Kidney epithelial cell (primary cell): ENCODE results near the gene FXYD1. TPM values are rescaled to one million over a fixed set of nuclear protein-coding genes. Genes with fewer than 3 reads are reported as not detected.

Source experiments
- DNase-seq: peaks from one replicate; pipeline ENCODE4 v3.0.0-alpha.2; 2010; ENCODE audit warnings: low read depth
- H3K27me3 ChIP-seq: 2 replicates; pipeline ENCODE4 v1.6.0; 2011; ENCODE audit warnings: low read length; ENCODE audit not compliant: control insufficient read depth, insufficient read depth
- H3K36me3 ChIP-seq: 2 replicates; pipeline ENCODE4 v1.5.1; 2011; ENCODE audit warnings: low read length; ENCODE audit not compliant: control insufficient read depth, insufficient read depth
- H3K4me3 ChIP-seq: 2 replicates; pipeline ENCODE4 v1.5.1; 2011; ENCODE audit warnings: low read depth, mild to moderate bottlenecking, control low read depth, low read length
- total RNA-seq: library from RNA; depleted of rRNA; stranded (reverse); fragments of >200 nt; gene quantifications from 2 replicates; pipeline ENCODE4 v1.2.3, GENCODE V29; 2015
- TF ChIP-seq, protein P1 (sequence below): IDR thresholded peaks from 2 replicates; pipeline ENCODE4 v1.5.1; 2011; ENCODE audit warnings: mild to moderate bottlenecking, moderate library complexity, low read length, control low read depth, inconsistent platforms; ENCODE audit not compliant: insufficient read depth, poor library complexity, severe bottlenecking

The FXYD1 gene
- total RNA-seq, 1 donor from 2014 or later, result not detected

DNA sequence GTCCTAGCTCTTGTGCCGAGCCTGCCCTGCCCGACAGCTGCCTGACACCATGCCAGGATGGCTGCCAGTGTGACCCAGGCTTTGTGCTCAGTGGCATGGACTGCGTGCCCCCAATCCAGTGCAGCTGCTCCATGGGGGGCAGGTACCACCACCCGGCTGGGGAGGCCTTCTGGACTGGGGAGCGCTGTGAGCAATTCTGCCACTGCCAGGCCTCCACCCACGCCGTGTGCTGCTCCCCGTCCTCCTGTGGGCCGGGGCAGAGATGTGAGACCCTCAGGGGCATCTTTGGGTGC lies 32.4 kb upstream of the FXYD1 start:
- no peak for DNase-seq
- Histone ChIP-seq H3K27me3 (peaks cover 10% of the 10 kb centered on the region), H3K4me3 (no peak overlapping the region), H3K36me3 (no peaks in the 10 kb centered on the region)
- TF ChIP-seq, protein P1, sequence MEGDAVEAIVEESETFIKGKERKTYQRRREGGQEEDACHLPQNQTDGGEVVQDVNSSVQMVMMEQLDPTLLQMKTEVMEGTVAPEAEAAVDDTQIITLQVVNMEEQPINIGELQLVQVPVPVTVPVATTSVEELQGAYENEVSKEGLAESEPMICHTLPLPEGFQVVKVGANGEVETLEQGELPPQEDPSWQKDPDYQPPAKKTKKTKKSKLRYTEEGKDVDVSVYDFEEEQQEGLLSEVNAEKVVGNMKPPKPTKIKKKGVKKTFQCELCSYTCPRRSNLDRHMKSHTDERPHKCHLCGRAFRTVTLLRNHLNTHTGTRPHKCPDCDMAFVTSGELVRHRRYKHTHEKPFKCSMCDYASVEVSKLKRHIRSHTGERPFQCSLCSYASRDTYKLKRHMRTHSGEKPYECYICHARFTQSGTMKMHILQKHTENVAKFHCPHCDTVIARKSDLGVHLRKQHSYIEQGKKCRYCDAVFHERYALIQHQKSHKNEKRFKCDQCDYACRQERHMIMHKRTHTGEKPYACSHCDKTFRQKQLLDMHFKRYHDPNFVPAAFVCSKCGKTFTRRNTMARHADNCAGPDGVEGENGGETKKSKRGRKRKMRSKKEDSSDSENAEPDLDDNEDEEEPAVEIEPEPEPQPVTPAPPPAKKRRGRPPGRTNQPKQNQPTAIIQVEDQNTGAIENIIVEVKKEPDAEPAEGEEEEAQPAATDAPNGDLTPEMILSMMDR, result no peak

GRCh38 chr19:35106898-35107541 lies 31.6 kb upstream of the FXYD1 start:
- Histone ChIP-seq H3K4me3 (no peak overlapping the region), H3K36me3 (no peaks in the 10 kb centered on the region), H3K27me3 (peaks cover 10% of the 10 kb centered on the region)
- DNase-seq, result no peak
- TF ChIP-seq, protein P1, result no peak

- H3K36me3 ChIP-seq, result no peaks in the 10 kb centered on the region
- no peak for DNase-seq
Measured at GRCh38 chr19:35107545-35107944, 31.1 kb upstream of the FXYD1 start.

GRCh38 chr19:35108730-35109129 lies 29.9 kb upstream of the FXYD1 start:
- DNase-seq, result no peak
- H3K36me3 ChIP-seq, result no peaks in the 10 kb centered on the region
- TF ChIP-seq, protein P1, result no peak
- H3K4me3 ChIP-seq, result no peak overlapping the region
- peaks cover 12% of the 10 kb centered on the region for H3K27me3 ChIP-seq

More at GRCh38 chr19:35107545-35107944, 31.1 kb upstream of the FXYD1 start:
- TF ChIP-seq, protein P1, result no peak
- Histone ChIP-seq H3K4me3 (no peak overlapping the region), H3K27me3 (peaks cover 10% of the 10 kb centered on the region)

DNA sequence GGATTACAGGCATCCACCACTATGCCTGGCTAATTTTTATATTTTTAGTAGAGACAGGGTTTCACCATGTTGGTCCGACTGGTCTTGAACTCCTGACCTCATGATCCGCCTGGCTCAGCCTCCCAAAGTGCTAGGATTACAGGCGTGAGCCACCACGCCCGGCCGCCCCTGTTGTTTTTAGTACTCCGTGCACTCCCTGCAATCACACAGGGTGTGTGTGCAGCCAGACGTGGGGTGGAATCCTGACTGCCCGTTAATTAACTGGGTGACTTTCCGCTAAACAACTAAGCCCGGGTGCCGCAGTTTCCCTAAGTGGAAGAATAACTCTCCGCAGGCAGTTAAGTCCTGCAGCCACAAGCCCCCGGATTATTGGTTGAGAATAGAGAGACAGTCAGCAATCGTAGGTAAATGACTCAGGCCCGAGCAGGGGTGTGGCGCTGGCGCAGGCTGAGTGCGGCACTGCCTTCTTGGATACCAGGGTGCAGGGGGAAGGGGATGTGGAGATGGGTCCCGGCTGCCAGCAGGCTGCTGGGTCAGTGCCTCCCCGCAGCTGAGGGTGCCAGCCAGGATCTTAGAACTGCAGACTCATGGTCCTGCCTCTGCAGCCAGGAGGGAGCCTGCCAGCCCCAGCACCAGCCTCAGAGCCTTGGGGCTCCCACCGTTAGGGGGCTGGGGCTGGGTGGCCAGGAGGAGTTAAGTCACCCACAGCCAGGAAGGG lies 29.1 kb upstream of the FXYD1 start:
- H3K27me3 ChIP-seq, result peaks cover 12% of the 10 kb centered on the region
- TF ChIP-seq, protein P1, result no peak
- no peaks in the 10 kb centered on the region for H3K36me3 ChIP-seq
- DNase-seq, result no peak
- H3K4me3 ChIP-seq, result no peak overlapping the region

DNA sequence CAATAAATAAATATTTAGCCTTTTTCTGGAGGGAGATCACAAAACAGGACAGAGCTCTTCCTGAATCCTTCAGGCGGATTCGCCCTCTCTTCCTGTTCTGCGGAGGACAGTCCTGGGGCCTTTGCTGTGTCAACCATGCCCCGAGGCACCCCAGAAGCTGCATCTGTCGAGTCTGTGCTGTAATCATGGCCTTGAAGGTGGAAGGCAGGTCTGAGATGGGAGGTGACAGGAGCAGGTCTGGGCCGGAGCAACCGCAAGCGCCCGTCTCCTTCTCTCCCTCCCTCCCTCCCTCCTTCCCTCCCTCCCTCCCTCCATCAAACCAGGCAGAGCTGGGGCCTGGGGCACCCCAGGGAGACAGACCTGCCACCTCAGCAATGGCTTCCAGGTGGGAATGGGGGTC lies 27.6 kb upstream of the FXYD1 start:
- no peak overlapping the region for H3K4me3 ChIP-seq
- no peaks in the 10 kb centered on the region for H3K36me3 ChIP-seq
- no peak for DNase-seq
- TF ChIP-seq, protein P1, result no peak
- peaks cover 25% of the 10 kb centered on the region for H3K27me3 ChIP-seq
